ENCODE data around the gene UFC1.

Gene UFC1

GRCh38 chr1:161198897-161199431 is 45.2 kb downstream of the UFC1 start, which contains the start of gene ADAMTS4:
Gene ADAMTS4, minus strand, starts transcription at chr1:161199054. Its CDS starts 427 bp downstream, at chr1:161198627.
- no peak for TF ChIP-seq CTCF (IDR thresholded peaks at IDR 0.05; ENCODE audit: low read depth, low read length)
- no peak for DNase-seq
- H3K4me1 ChIP-seq: peaks cover 39% of the 10 kb centered on the region

GRCh38 chr1:161199506-161200139 is 45.8 kb downstream of the UFC1 start:
- TF ChIP-seq CTCF (IDR thresholded peaks at IDR 0.05; ENCODE audit: low read depth, low read length): no peak
- Histone ChIP-seq H3K27me3 (no peaks in the 10 kb centered on the region), H3K4me1 (peaks cover 39% of the 10 kb centered on the region), H3K4me3 (ENCODE audit: low read depth, low read length) (no peak overlapping the region), H3K9me3 (no peaks in the 10 kb centered on the region), H3K36me3 (0 out of 2 replicates have a peak, but pooled peaks cover 3% of the 10 kb centered on the region)
- DNase-seq: no peak

More at GRCh38 chr1:161198897-161199431, 45.2 kb downstream of the UFC1 start, which contains the start of gene ADAMTS4:
- Histone ChIP-seq H3K9me3 (no peaks in the 10 kb centered on the region), H3K4me3 (ENCODE audit: low read depth, low read length) (peak within 1 kb of the TSS; percentile 34), H3K36me3 (no peaks in the 10 kb centered on the region), H3K27me3 (no peaks in the 10 kb centered on the region)

GRCh38 chr1:161200421-161200991 is 46.7 kb downstream of the UFC1 start:
- no peak for DNase-seq
- Histone ChIP-seq H3K4me1 (peaks cover 39% of the 10 kb centered on the region), H3K27me3 (no peaks in the 10 kb centered on the region), H3K36me3 (peaks cover 7% of the 10 kb centered on the region; the same call in 1 of the 2 replicates), H3K4me3 (ENCODE audit: low read depth, low read length) (no peak overlapping the region), H3K9me3 (no peaks in the 10 kb centered on the region)
- no peak for TF ChIP-seq CTCF (IDR thresholded peaks at IDR 0.05; ENCODE audit: low read depth, low read length)

- no peaks in the 10 kb centered on the region for H3K9me3 ChIP-seq
- H3K4me1 ChIP-seq: peaks cover 39% of the 10 kb centered on the region
- TF ChIP-seq CTCF (IDR thresholded peaks at IDR 0.05; ENCODE audit: low read depth, low read length): no peak
- H3K4me3 ChIP-seq (ENCODE audit: low read depth, low read length): peak overlapping the region; percentile 67
- H3K27me3 ChIP-seq: no peaks in the 10 kb centered on the region
- peaks cover 8% of the 10 kb centered on the region for H3K36me3 ChIP-seq
- DNase-seq: no peak
Observed at GRCh38 chr1:161200992-161201835, 47.4 kb downstream of the UFC1 start.

- TF ChIP-seq CTCF (IDR thresholded peaks at IDR 0.05; ENCODE audit: low read depth, low read length): peak; percentile 48
- DNase-seq: peak; percentile 98
- Histone ChIP-seq H3K4me1 (peaks cover 33% of the 10 kb centered on the region), H3K27me3 (no peaks in the 10 kb centered on the region), H3K4me3 (ENCODE audit: low read depth, low read length) (peak within 1 kb of the TSS; percentile 67), H3K9me3 (no peaks in the 10 kb centered on the region), H3K36me3 (peaks cover 17% of the 10 kb centered on the region)
Observed at GRCh38 chr1:161201836-161202712, 48.3 kb downstream of the UFC1 start, which contains the start of gene NDUFS2. Gene NDUFS2, plus strand, starts transcription at chr1:161202367. Its CDS starts 19 bp downstream, at chr1:161202386.
